Neural cell (in vitro differentiated cells): ENCODE data around the gene GLE1. TPM values are rescaled to one million over a fixed set of nuclear protein-coding genes. Genes with fewer than 3 reads are reported as not detected.

Experiments used
- H2AFZ ChIP-seq: fragments of 200-600, 300-800 bp; sonication (generic), shearing (Covaris generic); 2 replicates; pipeline ENCODE4 v1.6.0; 2014; ENCODE audit warnings: low read depth, mild to moderate bottlenecking, antibody characterized with exemption, low read length, moderate library complexity
- H3F3A ChIP-seq: fragments of 200-600 bp; shearing (Covaris generic); 2 replicates; pipeline ENCODE4 v1.6.1; 2016; ENCODE audit warnings: mild to moderate bottlenecking, moderate library complexity, mixed read lengths, antibody characterized with exemption, low read length; ENCODE audit not compliant: insufficient read depth, poor library complexity, severe bottlenecking
- H3K27ac ChIP-seq: fragments of 200-600, 300-800 bp; sonication (generic), shearing (Covaris generic); 2 replicates; pipeline ENCODE4 v1.5.1; 2014; ENCODE audit warnings: mild to moderate bottlenecking, low read length, moderate library complexity
- H3K27me3 ChIP-seq: fragments of 300-800, 200-600 bp; sonication (generic), shearing (Covaris generic); 2 replicates; pipeline ENCODE4 v1.6.0; 2014; ENCODE audit warnings: mild to moderate bottlenecking, low read depth, low read length, moderate library complexity; ENCODE audit not compliant: insufficient read depth
- H3K36me3 ChIP-seq: fragments of 300-800, 200-600 bp; sonication (generic), shearing (Covaris generic); 2 replicates; pipeline ENCODE4 v1.5.1; 2014; ENCODE audit warnings: mild to moderate bottlenecking, antibody characterized with exemption, low read length, moderate library complexity; ENCODE audit not compliant: insufficient read depth
- H3K4me2 ChIP-seq: fragments of 300-800, 200-600 bp; sonication (generic), shearing (Covaris generic); 2 replicates; pipeline ENCODE4 v1.6.0; 2014; ENCODE audit warnings: mild to moderate bottlenecking, low read length
- H3K4me3 ChIP-seq: fragments of 300-800, 200-600 bp; sonication (generic), shearing (Covaris generic); 2 replicates; pipeline ENCODE4 v1.5.1; 2014; ENCODE audit warnings: mild to moderate bottlenecking, low read length, moderate library complexity
- H3K79me2 ChIP-seq: fragments of 200-600 bp; shearing (Covaris generic); replicated peaks from 2 replicates; pipeline ENCODE4 v1.6.0; 2014; ENCODE audit warnings: mild to moderate bottlenecking, low read length, moderate library complexity; ENCODE audit not compliant: insufficient read depth
- H3K9ac ChIP-seq: fragments of 300-800, 200-600 bp; sonication (generic), shearing (Covaris generic); 2 replicates; pipeline ENCODE4 v1.6.1; 2016; ENCODE audit warnings: mild to moderate bottlenecking, low read length, mixed read lengths
- H3K9me2 ChIP-seq: fragments of 200-600 bp; shearing (Covaris generic); 2 replicates; pipeline ENCODE4 v1.6.1; 2016; ENCODE audit warnings: mild to moderate bottlenecking, low read length, mixed read lengths; ENCODE audit not compliant: insufficient read depth
- H3K9me3 ChIP-seq: fragments of 200-600, 300-800 bp; sonication (generic), shearing (Covaris generic); 2 replicates; pipeline ENCODE4 v1.6.1; 2016; ENCODE audit warnings: mild to moderate bottlenecking, mixed run types, low read length, moderate library complexity, mixed read lengths
- H4K20me1 ChIP-seq: fragments of 200-600 bp; shearing (Covaris generic); 2 replicates; pipeline ENCODE4 v1.6.1; 2016; ENCODE audit warnings: mild to moderate bottlenecking, mixed run types; ENCODE audit not compliant: insufficient read depth
- EP300 ChIP-seq: fragments of 450-650 bp; conservative IDR thresholded peaks from 2 replicates; pipeline ENCODE4 v1.6.1; 2014; ENCODE audit warnings: antibody characterized with exemption, mild to moderate bottlenecking, moderate library complexity; ENCODE audit not compliant: poor library complexity, severe bottlenecking
- EZH2 ChIP-seq: fragments of 200-600, 300-800 bp; shearing (Covaris generic), sonication (generic); IDR thresholded peaks from 2 replicates; pipeline ENCODE4 v1.6.1; 2014; ENCODE audit warnings: antibody characterized with exemption, low read length, borderline replicate concordance, mild to moderate bottlenecking; ENCODE audit not compliant: insufficient read depth, poor library complexity, severe bottlenecking
- MXI1 ChIP-seq: fragments of 450-650 bp; conservative IDR thresholded peaks from 2 replicates; pipeline ENCODE4 v1.6.1; 2014; ENCODE audit warnings: antibody characterized with exemption, mild to moderate bottlenecking; ENCODE audit not compliant: poor library complexity, severe bottlenecking
- POLR2AphosphoS5 ChIP-seq: IDR thresholded peaks from 2 replicates; pipeline ENCODE4 v1.6.1; 2012
- RAD21 ChIP-seq: fragments of 450-650 bp; conservative IDR thresholded peaks from 2 replicates; pipeline ENCODE4 v1.6.1; 2014; ENCODE audit warnings: antibody characterized with exemption, mild to moderate bottlenecking, moderate library complexity
- REST ChIP-seq: IDR thresholded peaks from 2 replicates; pipeline ENCODE4 v1.6.1; 2012; ENCODE audit warnings: borderline replicate concordance
- SMC3 ChIP-seq: fragments of 450-650 bp; conservative IDR thresholded peaks from 2 replicates; pipeline ENCODE4 v1.6.1; 2014; ENCODE audit warnings: antibody characterized with exemption, mild to moderate bottlenecking, moderate library complexity; ENCODE audit not compliant: poor library complexity
- TAF1 ChIP-seq: IDR thresholded peaks from 2 replicates; pipeline ENCODE4 v1.6.1; 2012; ENCODE audit warnings: low read depth
- polyA plus RNA-seq: library from polyadenylated mRNA; depleted of rRNA; stranded (reverse); fragments of >200 nt; gene quantifications from 2 replicates; pipeline ENCODE4 v1.2.3, GENCODE V29; 2014
- TF ChIP-seq, protein P1 (sequence below): fragments of 450-650 bp; IDR thresholded peaks from 2 replicates; pipeline ENCODE4 v1.5.1; 2014; ENCODE audit warnings: antibody characterized with exemption, mild to moderate bottlenecking, moderate library complexity; ENCODE audit not compliant: poor library complexity, severe bottlenecking

GLE1 gene
- polyA plus RNA-seq, 1 donor from 2014 or later = 29.6 TPM

DNA sequence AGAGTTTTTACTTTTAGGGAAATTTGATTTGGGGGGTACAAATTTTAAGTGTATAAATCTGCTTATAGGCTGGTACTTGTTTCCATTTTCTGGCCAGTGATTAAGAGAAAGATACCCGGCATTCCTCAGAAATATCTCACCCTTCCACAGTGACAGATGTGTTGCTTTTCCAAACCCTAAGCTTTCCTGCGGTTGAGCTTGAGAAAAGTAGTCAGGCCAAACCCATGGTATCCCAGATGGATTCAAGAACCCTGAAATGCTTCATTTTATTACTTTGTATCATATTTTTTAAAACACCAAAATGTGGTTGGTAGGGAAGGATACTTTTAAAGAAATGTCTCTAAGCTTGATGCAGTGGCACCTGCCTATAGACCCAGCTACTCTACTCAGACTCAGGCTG lies 71.4 kb downstream of the GLE1 start:
- Histone ChIP-seq H3F3A (no peaks in the 10 kb centered on the region), H3K9me3 (no peaks in the 10 kb centered on the region), H2AFZ (no peak overlapping the region), H3K27me3 (no peaks in the 10 kb centered on the region), H3K9ac (no peak overlapping the region), H3K9me2 (no peaks in the 10 kb centered on the region), H3K4me3 (no peak overlapping the region), H3K79me2 (peaks cover 5% of the 10 kb centered on the region), H4K20me1 (peaks cover 10% of the 10 kb centered on the region), H3K36me3 (peaks cover 8% of the 10 kb centered on the region), H3K4me2 (no peak overlapping the region), H3K27ac (no peak overlapping the region)
- TF ChIP-seq, protein P1, sequence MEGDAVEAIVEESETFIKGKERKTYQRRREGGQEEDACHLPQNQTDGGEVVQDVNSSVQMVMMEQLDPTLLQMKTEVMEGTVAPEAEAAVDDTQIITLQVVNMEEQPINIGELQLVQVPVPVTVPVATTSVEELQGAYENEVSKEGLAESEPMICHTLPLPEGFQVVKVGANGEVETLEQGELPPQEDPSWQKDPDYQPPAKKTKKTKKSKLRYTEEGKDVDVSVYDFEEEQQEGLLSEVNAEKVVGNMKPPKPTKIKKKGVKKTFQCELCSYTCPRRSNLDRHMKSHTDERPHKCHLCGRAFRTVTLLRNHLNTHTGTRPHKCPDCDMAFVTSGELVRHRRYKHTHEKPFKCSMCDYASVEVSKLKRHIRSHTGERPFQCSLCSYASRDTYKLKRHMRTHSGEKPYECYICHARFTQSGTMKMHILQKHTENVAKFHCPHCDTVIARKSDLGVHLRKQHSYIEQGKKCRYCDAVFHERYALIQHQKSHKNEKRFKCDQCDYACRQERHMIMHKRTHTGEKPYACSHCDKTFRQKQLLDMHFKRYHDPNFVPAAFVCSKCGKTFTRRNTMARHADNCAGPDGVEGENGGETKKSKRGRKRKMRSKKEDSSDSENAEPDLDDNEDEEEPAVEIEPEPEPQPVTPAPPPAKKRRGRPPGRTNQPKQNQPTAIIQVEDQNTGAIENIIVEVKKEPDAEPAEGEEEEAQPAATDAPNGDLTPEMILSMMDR = no peak
- TF ChIP-seq EZH2 (no peak), EP300 (no peak)

DNA sequence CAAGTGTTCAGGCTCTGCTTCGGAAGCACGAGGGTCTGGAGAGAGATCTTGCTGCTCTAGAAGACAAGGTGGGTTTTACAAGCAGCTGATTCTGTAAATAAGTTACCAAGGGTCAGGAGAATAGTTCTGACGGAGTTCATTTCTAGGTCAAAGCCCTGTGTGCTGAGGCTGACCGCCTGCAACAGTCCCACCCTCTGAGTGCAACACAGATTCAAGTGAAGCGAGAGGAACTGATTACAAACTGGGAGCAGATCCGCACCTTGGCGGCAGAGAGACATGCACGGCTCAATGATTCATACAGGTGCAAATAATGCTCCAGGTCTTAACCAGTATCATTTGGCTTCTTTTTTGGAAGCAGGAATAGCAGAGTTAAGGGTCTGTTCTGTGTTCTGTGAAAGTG lies 72.7 kb downstream of the GLE1 start:
- Histone ChIP-seq H3K27ac (no peak overlapping the region), H3K36me3 (peaks cover 8% of the 10 kb centered on the region), H3K4me3 (no peak overlapping the region), H3K9ac (no peak overlapping the region), H3K27me3 (no peaks in the 10 kb centered on the region), H3K4me2 (no peak overlapping the region), H3F3A (no peaks in the 10 kb centered on the region), H3K9me2 (no peaks in the 10 kb centered on the region), H3K9me3 (no peaks in the 10 kb centered on the region), H3K79me2 (peaks cover under 1% of the 10 kb centered on the region), H2AFZ (no peak overlapping the region), H4K20me1 (peaks cover under 1% of the 10 kb centered on the region)
- TF ChIP-seq SMC3 (no peak), RAD21 (no peak), POLR2AphosphoS5 (no peak), TAF1 (no peak), EZH2 (no peak), MXI1 (no peak), REST (no peak), EP300 (no peak)
- TF ChIP-seq, protein P1 = no peak
